Liver (tissue), 9 donors: ENCODE results near the gene CAMSAP1. TPM values are rescaled to one million over a fixed set of nuclear protein-coding genes. Genes with fewer than 3 reads are reported as not detected.

Experiments used
- DNase-seq: peaks from one replicate; pipeline ENCODE4 v3.0.0-alpha.2; 2017; ENCODE audit warnings: low spot score
- H3K27ac ChIP-seq, 2 donors: one replicate each; pipeline ENCODE4 v1.7.0; 2013; ENCODE audit warnings: inconsistent platforms in 2 of 2, low read length in 2 of 2, control low read depth in 1 of 2, low read depth in 1 of 2, mild to moderate bottlenecking in 1 of 2
- H3K27me3 ChIP-seq, 4 donors: one replicate each; pipeline versions ENCODE4 v1.6.1 to v1.7.0; 2013; ENCODE audit warnings: low read length in 3 of 4, inconsistent platforms in 1 of 4, mild to moderate bottlenecking in 1 of 4, moderate library complexity in 1 of 4; ENCODE audit not compliant: control insufficient read depth in 4 of 4, insufficient read depth in 4 of 4
- H3K36me3 ChIP-seq, 4 donors: one replicate each; pipeline versions ENCODE4 v1.6.1 to v1.7.0; 2013; ENCODE audit warnings: low read length in 3 of 4, mild to moderate bottlenecking in 3 of 4, low read depth in 1 of 4, moderate library complexity in 1 of 4; ENCODE audit not compliant: control insufficient read depth in 4 of 4, insufficient read depth in 3 of 4
- H3K4me1 ChIP-seq, 4 donors: one replicate each; pipeline versions ENCODE4 v1.6.1 to v1.7.0; 2013; ENCODE audit warnings: low read length in 3 of 4, mild to moderate bottlenecking in 3 of 4, moderate library complexity in 1 of 4; ENCODE audit not compliant: control insufficient read depth in 4 of 4, insufficient read depth in 4 of 4
- H3K4me3 ChIP-seq, 3 donors: one replicate each; pipeline versions ENCODE4 v1.6.1 to v1.7.0; 2013; ENCODE audit warnings: low read length in 3 of 3, control low read depth in 1 of 3, low read depth in 1 of 3, mild to moderate bottlenecking in 1 of 3
- H3K9ac ChIP-seq, 2 donors: one replicate each; pipeline ENCODE4 v1.7.0; 2013; ENCODE audit warnings: low read length in 2 of 2, mild to moderate bottlenecking in 2 of 2, moderate library complexity in 2 of 2, control low read depth in 1 of 2, low read depth in 1 of 2
- H3K9me3 ChIP-seq, 4 donors: one replicate each; pipeline versions ENCODE4 v1.6.1 to v1.7.0; 2013; ENCODE audit warnings: low read length in 3 of 4; ENCODE audit not compliant: control insufficient read depth in 4 of 4
- ATF3 ChIP-seq: IDR thresholded peaks from 2 replicates; pipeline ENCODE4 v1.6.1; 2016; ENCODE audit warnings: antibody characterized with exemption
- CTCF ChIP-seq: fragments of 150-350 bp; IDR thresholded peaks from 2 replicates; pipeline ENCODE4 v1.5.1; 2017; ENCODE audit warnings: improper control_type of control experiment, low read depth, low read length; ENCODE audit not compliant: missing input control
- EGR1 ChIP-seq, 2 donors: IDR thresholded peaks; 2 replicates each; pipeline ENCODE4 v1.6.1; 2016 to 2018; ENCODE audit warnings: antibody characterized with exemption in 2 of 2, low read depth in 2 of 2
- FOXA1 ChIP-seq: IDR thresholded peaks from 2 replicates; pipeline ENCODE4 v1.6.1; 2016; ENCODE audit warnings: antibody characterized with exemption
- FOXA2 ChIP-seq: IDR thresholded peaks from 2 replicates; pipeline ENCODE4 v1.6.1; 2016; ENCODE audit warnings: antibody characterized with exemption
- GABPA ChIP-seq, 2 donors: IDR thresholded peaks in 1 of 2; conservative IDR thresholded peaks in 1 of 2; 2 replicates each; pipeline ENCODE4 v1.6.1; 2016; ENCODE audit warnings: antibody characterized with exemption in 2 of 2, mild to moderate bottlenecking in 1 of 2, moderate library complexity in 1 of 2
- HNF4A ChIP-seq, 2 donors: conservative IDR thresholded peaks; 2 replicates each; pipeline ENCODE4 v1.6.1; 2016; ENCODE audit warnings: antibody characterized with exemption in 2 of 2, mild to moderate bottlenecking in 2 of 2
- HNF4G ChIP-seq: IDR thresholded peaks from 2 replicates; pipeline ENCODE4 v1.6.1; 2016; ENCODE audit warnings: antibody characterized with exemption
- JUND ChIP-seq, 2 donors: IDR thresholded peaks; 2 replicates each; pipeline ENCODE4 v1.6.1; 2016; ENCODE audit warnings: antibody characterized with exemption in 2 of 2
- MAX ChIP-seq: IDR thresholded peaks from 2 replicates; pipeline ENCODE4 v1.6.1; 2016; ENCODE audit warnings: antibody characterized with exemption
- NR2F2 ChIP-seq: IDR thresholded peaks from 2 replicates; pipeline ENCODE4 v1.6.1; 2016; ENCODE audit warnings: antibody characterized with exemption
- RAD21 ChIP-seq, 2 donors: IDR thresholded peaks; 2 replicates each; pipeline ENCODE4 v1.6.1; 2016; ENCODE audit warnings: antibody characterized with exemption in 2 of 2, mild to moderate bottlenecking in 2 of 2
- REST ChIP-seq: IDR thresholded peaks from 2 replicates; pipeline ENCODE4 v1.6.1; 2016; ENCODE audit warnings: antibody characterized with exemption, mild to moderate bottlenecking
- RXRA ChIP-seq, 2 donors: IDR thresholded peaks; 2 replicates each; pipeline ENCODE4 v1.6.1; 2017 to 2018; ENCODE audit warnings: antibody characterized with exemption in 2 of 2, mild to moderate bottlenecking in 1 of 2
- SP1 ChIP-seq: IDR thresholded peaks from 2 replicates; pipeline ENCODE4 v1.6.1; 2018; ENCODE audit warnings: antibody characterized with exemption, mild to moderate bottlenecking
- TAF1 ChIP-seq: conservative IDR thresholded peaks from 2 replicates; pipeline ENCODE4 v1.6.1; 2016; ENCODE audit warnings: antibody characterized with exemption, mild to moderate bottlenecking
- YY1 ChIP-seq: IDR thresholded peaks from 2 replicates; pipeline ENCODE4 v1.6.1; 2016; ENCODE audit warnings: antibody characterized with exemption, mild to moderate bottlenecking
- ZBTB33 ChIP-seq: IDR thresholded peaks from 2 replicates; pipeline ENCODE4 v1.6.1; 2016; ENCODE audit warnings: antibody characterized with exemption
- WGBS: extraction: QIAGEN DNeasy Blood & Tissue Kit; methylation state at CpG from one replicate; pipeline ENCODE4 v1.1.7; 2013; 5-methylcytosine and 5-hydroxymethylcytosine counted together
- polyA plus RNA-seq, 2 donors: library from polyadenylated mRNA; stranded (reverse) in 1 of 2; unstranded in 1 of 2; fragments of 200-250 nt in 1 of 2; fragments of >200 nt in 1 of 2; fragmentation: Nextera tagmentation in 1 of 2; extraction: Ambion mirVana in 1 of 2; gene quantifications; one replicate each; pipeline versions ENCODE4 v1.2.1 to v1.2.3, GENCODE V29; 2013 to 2015
- total RNA-seq, 2 donors: library from RNA; depleted of rRNA; stranded (reverse); fragments of >200 nt; gene quantifications; one replicate each; pipeline ENCODE4 v1.2.3, GENCODE V29; 2014
- donor health status: healthy.
- donor health status: healthy.
- donor health status: healthy.
- donor health status: healthy.
- donor health status: healthy.

The CAMSAP1 gene
- total and polyA plus RNA-seq, 4 donors = 0.97 to 6.4 (median 5.1) TPM

- Histone ChIP-seq H3K4me1 (peaks cover 0 to 11% (median 3%) of the 10 kb centered on the region in 4 donors), H3K4me3 (no peak overlapping the region), H3K9me3 (no peaks in the 10 kb centered on the region), H3K27me3 (no peaks in the 10 kb centered on the region), H3K27ac (peak overlapping the region in 1 of 2 donors; percentile 5), H3K36me3 (no peaks in the 10 kb centered on the region), H3K9ac (no peak overlapping the region)
- TF ChIP-seq ATF3 (no peak), RAD21 (IDR thresholded peaks at IDR 0.05) (no peak), RXRA (IDR thresholded peaks at IDR 0.05) (no peak), GABPA (IDR thresholded peaks at IDR 0.05 in 1 of 2, conservative IDR thresholded peaks at IDR 0.05 in 1 of 2) (no peak), TAF1 (no peak), YY1 (no peak), EGR1 (IDR thresholded peaks at IDR 0.05; ENCODE audit: low read depth in 2 of 2) (no peak), NR2F2 (no peak), FOXA1 (no peak), HNF4A (conservative IDR thresholded peaks at IDR 0.05) (no peak), SP1 (no peak), CTCF (no peak), JUND (IDR thresholded peaks at IDR 0.05) (no peak), REST (no peak), HNF4G (no peak), FOXA2 (no peak), MAX (no peak), ZBTB33 (no peak)
- DNase-seq = no peak
- 91% methylated on average over 22 of the region's 22 CpGs for WGBS
Measured at GRCh38 chr9:135888126-135888765, 19.1 kb downstream of the CAMSAP1 start.
